Testis (tissue), 3 donors: ENCODE measurements around the gene RPRD2. TPM values are rescaled to one million over a fixed set of nuclear protein-coding genes. Genes with fewer than 3 reads are reported as not detected.

Experiments
- DNase-seq: peaks from one replicate; pipeline ENCODE4 v3.0.0-alpha.2; 2019
- H3K27ac ChIP-seq, 2 donors: fragments of 200-600 bp; sonication (generic); one replicate each; pipeline ENCODE4 v1.5.1; 2019
- H3K27me3 ChIP-seq: fragments of 200-600 bp; sonication (generic); one replicate; pipeline ENCODE4 v1.5.1; 2019
- H3K36me3 ChIP-seq: fragments of 200-600 bp; sonication (generic); one replicate; pipeline ENCODE4 v1.5.1; 2017; ENCODE audit warnings: low read depth; ENCODE audit errors: missing control alignments
- H3K4me1 ChIP-seq: fragments of 200-600 bp; sonication (generic); one replicate; pipeline ENCODE4 v1.5.1; 2019
- H3K4me3 ChIP-seq, 2 donors: fragments of 200-600 bp; sonication (generic); one replicate each; pipeline ENCODE4 v1.5.1; 2017 to 2019
- H3K9me3 ChIP-seq: fragments of 200-600 bp; sonication (generic); one replicate; pipeline ENCODE4 v1.5.1; 2017
- CTCF ChIP-seq, 3 experiments: fragments of 450-650 bp in 2 of 3; fragments of 200-600 bp in 1 of 3; sonication (generic) in 1 of 3; IDR thresholded peaks; one replicate each; pipeline ENCODE4 v1.5.1; 2016 to 2019; ENCODE audit warnings: antibody characterized with exemption in 3 of 3, mild to moderate bottlenecking in 2 of 3, moderate library complexity in 1 of 3
- POLR2A ChIP-seq: fragments of 450-650 bp; IDR thresholded peaks from one replicate; pipeline ENCODE4 v1.6.1; 2017; ENCODE audit warnings: antibody characterized with exemption, mild to moderate bottlenecking, moderate library complexity
- WGBS, 2 donors: methylation state at CpG; one replicate each; pipeline ENCODE4 v1.1.5; 2018; 5-methylcytosine and 5-hydroxymethylcytosine counted together
- intact Hi-C: fragments of 100-400 bp; cut with DNase I; formaldehyde crosslinking; loops from one replicate; pipeline ENCODE4 v1.15.1; 2023; ENCODE audit warnings: low total_unique reads
- polyA plus RNA-seq: library from polyadenylated mRNA; stranded (reverse); fragments of 350-450 nt; fragmentation: Illumina TruSeq; extraction: RNeasy Lipid Tissue Mini Kit (QIAGEN cat#74804); gene quantifications from one replicate; pipeline ENCODE4 v1.2.3, GENCODE V29; 2014; ENCODE audit warnings: low read depth, low replicate concordance; ENCODE audit not compliant: insufficient read depth
- total RNA-seq, 2 donors: library from RNA; depleted of rRNA; stranded (reverse); fragments of >200 nt; gene quantifications; one replicate each; pipeline ENCODE4 v1.2.3, GENCODE V29; 2016

The RPRD2 gene
- total and polyA plus RNA-seq, 3 donors from 2014 or later = 32.1 to 38.9 (median 36.3) TPM

- 69 to 74% methylated on average over 9 of the region's 9 CpGs for WGBS, 2 donors
- TF ChIP-seq CTCF (IDR thresholded peaks at IDR 0.05) = no peak
- no peak for TF ChIP-seq POLR2A
- Histone ChIP-seq H3K27me3 (no peaks in the 10 kb centered on the region), H3K9me3 (no peaks in the 10 kb centered on the region), H3K36me3 (no peaks in the 10 kb centered on the region), H3K4me1 (peaks cover 5% of the 10 kb centered on the region), H3K27ac (no peak overlapping the region), H3K4me3 (peak overlapping the region in 1 of 2 donors; percentile 64)
- intact Hi-C loops = no loop called here
- DNase-seq = no peak
These were observed 150.3 kb downstream of the RPRD2 start for GRCh38 chr1:150514260-150514659.

- peak overlapping the region; percentile 57 to 64 for H3K4me3 ChIP-seq
- H3K36me3 ChIP-seq = no peaks in the 10 kb centered on the region
- no peaks in the 10 kb centered on the region for H3K9me3 ChIP-seq
- H3K27ac ChIP-seq = peak overlapping the region; percentile 79 to 86
- peaks cover 5% of the 10 kb centered on the region for H3K4me1 ChIP-seq
- DNase-seq = no peak
- TF ChIP-seq POLR2A (no peak), CTCF (IDR thresholded peaks at IDR 0.05) (no peak)
- 19 to 21% methylated on average over 21 of the region's 21 CpGs for WGBS, 2 donors
- intact Hi-C loops = no loop called here
- H3K27me3 ChIP-seq = no peaks in the 10 kb centered on the region
These were observed 151.0 kb downstream of the RPRD2 start for GRCh38 chr1:150514913-150515327.

GRCh38 chr1:150515328-150516049 is 151.5 kb downstream of the RPRD2 start, which contains the start of gene FALEC:
TSS of gene FALEC (plus strand) at chr1:150515752.
- WGBS, 2 donors = 0 to 1% methylated on average over 22 to 41 of the region's 54 CpGs
- no peaks in the 10 kb centered on the region for H3K27me3 ChIP-seq
- intact Hi-C loops = no loop called here
- H3K4me3 ChIP-seq = peak within 1 kb of the TSS; percentile 57 to 64
- DNase-seq = peak; percentile 97
- H3K36me3 ChIP-seq = no peaks in the 10 kb centered on the region
- H3K9me3 ChIP-seq = no peaks in the 10 kb centered on the region
- TF ChIP-seq POLR2A (no peak), CTCF (IDR thresholded peaks at IDR 0.05) (peak in 1 of 3 experiments; percentile 23)
- peak within 1 kb of the TSS; percentile 79 to 86 for H3K27ac ChIP-seq
- peaks cover 5% of the 10 kb centered on the region for H3K4me1 ChIP-seq

GRCh38 chr1:150516050-150516591 is 152.2 kb downstream of the RPRD2 start:
- intact Hi-C loops = no loop called here
- 1 to 2% methylated on average over 19 of the region's 19 CpGs for WGBS, 2 donors
- no peak for DNase-seq
- Histone ChIP-seq H3K4me3 (peak overlapping the region; percentile 57 to 64), H3K4me1 (peaks cover 5% of the 10 kb centered on the region), H3K27me3 (no peaks in the 10 kb centered on the region), H3K27ac (peak overlapping the region; percentile 72 to 86), H3K36me3 (no peaks in the 10 kb centered on the region), H3K9me3 (no peaks in the 10 kb centered on the region)
- TF ChIP-seq CTCF (IDR thresholded peaks at IDR 0.05) = peak in 1 of 3 experiments; percentile 2
- TF ChIP-seq POLR2A = no peak
